ENCODE measurements around the gene LAS1L.

GRCh38 chrX:65532016-65532415 lies 2.6 kb downstream of the LAS1L start:
- TF ChIP-seq CTCF (conservative IDR thresholded peaks at IDR 0.05), result no peak
- TF ChIP-seq EZH2 (IDR thresholded peaks at IDR 0.05; ENCODE audit: low read depth), result no peak

Measured in PC-9 (cell line).